Retinal pigment epithelial cell (primary cell): ENCODE results near the gene IRF9.

Source experiments
- DNase-seq: peaks from one replicate; pipeline ENCODE4 v3.0.0-alpha.2; 2010; ENCODE audit warnings: low read depth
- H3K4me3 ChIP-seq: 2 replicates; pipeline ENCODE4 v1.5.1; 2011; ENCODE audit warnings: mild to moderate bottlenecking, low read length, control low read depth, moderate library complexity
- CTCF ChIP-seq: conservative IDR thresholded peaks from 2 replicates; pipeline ENCODE4 v1.5.1; 2011; ENCODE audit warnings: low read depth, low read length, control low read depth, inconsistent platforms

Gene IRF9

DNA sequence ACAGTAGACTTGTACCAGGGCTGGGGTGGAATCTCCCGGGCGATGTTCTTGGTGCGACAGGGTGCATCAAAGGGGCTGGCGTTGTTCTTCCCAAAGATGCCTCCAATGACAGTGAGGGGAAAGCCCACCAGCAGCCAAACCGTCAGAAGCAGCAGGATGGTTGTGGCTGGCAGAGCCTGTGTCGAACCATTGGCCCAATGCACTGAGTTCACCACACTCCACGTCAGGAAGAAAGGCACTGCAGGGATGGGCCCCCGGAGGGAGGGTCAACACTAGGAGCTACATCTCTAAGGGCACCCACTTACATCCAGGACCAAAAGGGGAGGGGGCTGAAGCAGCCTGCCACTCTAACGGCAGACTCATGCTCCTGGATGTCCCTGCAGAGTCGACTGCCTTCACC lies 29.4 kb downstream of the IRF9 start:
- no peak for TF ChIP-seq CTCF
- H3K4me3 ChIP-seq: no peak overlapping the region
- DNase-seq: no peak

DNA sequence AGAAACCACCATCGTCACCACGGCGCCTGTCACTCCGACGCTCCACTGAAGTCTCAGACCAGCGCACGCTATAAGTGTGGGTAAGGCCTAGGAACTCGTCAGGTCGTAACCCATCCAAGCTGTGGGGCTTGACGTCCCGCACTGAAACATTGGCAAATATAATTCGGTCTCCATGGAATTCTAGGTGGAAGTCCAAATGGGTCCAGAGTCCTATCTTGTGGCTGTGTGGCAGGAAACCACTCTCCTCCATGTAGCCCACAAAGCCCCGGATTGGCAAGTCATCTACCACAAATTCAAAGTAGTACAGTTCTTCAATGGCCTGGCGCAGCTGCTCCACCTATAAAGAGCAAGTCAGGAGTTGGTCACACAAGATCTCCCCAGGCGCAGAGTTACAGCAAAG lies 31.9 kb downstream of the IRF9 start:
- no peak overlapping the region for H3K4me3 ChIP-seq
- TF ChIP-seq CTCF: no peak
- no peak for DNase-seq

GRCh38 chr14:24194186-24194872 lies 33.3 kb downstream of the IRF9 start:
- peak overlapping the region; percentile 79 for H3K4me3 ChIP-seq
- DNase-seq: no peak
- TF ChIP-seq CTCF: no peak

- TF ChIP-seq CTCF: no peak
- no peak for DNase-seq
- H3K4me3 ChIP-seq: peak overlapping the region; percentile 79
Measured at GRCh38 chr14:24194873-24195185, 33.8 kb downstream of the IRF9 start.

GRCh38 chr14:24195186-24196070 lies 34.4 kb downstream of the IRF9 start, which contains the start of gene TM9SF1:
TM9SF1 (minus strand) TSS chr14:24195441; CDS start chr14:24195019, 422 bp downstream.
- DNase-seq: peak; percentile 66
- H3K4me3 ChIP-seq: peak within 1 kb of the TSS; percentile 79
- no peak for TF ChIP-seq CTCF

GRCh38 chr14:24196071-24197055 lies 35.3 kb downstream of the IRF9 start:
- TF ChIP-seq CTCF: no peak
- DNase-seq: no peak
- peak overlapping the region; percentile 79 for H3K4me3 ChIP-seq
